HG03280 (cell line): ENCODE results near the gene TJAP1.
"Not testable (repeated sequence)": the region's sequence is repeated elsewhere in the genome, so short reads cannot be mapped to it uniquely, and the experiment has no call there.

Source experiments
- ATAC-seq: cut with Tn5 transposase; IDR thresholded peaks from one replicate; pipeline ENCODE4 v1.9.1; 2021; ENCODE audit warnings: mild to moderate bottlenecking, moderate library complexity; ENCODE audit not compliant: unreplicated experiment

TJAP1 gene

DNA sequence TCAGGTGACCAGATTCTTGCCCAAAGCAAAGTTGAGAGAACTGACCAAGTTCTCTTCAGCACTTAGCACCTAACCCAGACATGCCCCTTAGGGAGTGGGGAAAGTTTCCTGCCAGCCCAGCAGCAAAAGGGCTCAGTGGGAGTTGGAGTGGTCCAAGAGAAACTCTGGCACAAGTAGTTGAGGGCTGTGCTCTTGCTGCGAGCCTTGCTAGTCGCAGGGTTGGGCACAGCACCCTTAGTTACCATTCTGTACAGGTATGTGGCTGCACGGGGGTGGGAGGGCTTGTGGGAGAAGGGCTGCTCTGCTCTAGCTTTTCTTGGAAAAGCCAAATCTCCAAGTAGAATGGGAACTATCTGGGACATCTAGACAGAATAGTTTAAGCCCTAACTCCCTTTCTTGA is 45.9 kb downstream of the TJAP1 start:
- ATAC-seq = no peak

DNA sequence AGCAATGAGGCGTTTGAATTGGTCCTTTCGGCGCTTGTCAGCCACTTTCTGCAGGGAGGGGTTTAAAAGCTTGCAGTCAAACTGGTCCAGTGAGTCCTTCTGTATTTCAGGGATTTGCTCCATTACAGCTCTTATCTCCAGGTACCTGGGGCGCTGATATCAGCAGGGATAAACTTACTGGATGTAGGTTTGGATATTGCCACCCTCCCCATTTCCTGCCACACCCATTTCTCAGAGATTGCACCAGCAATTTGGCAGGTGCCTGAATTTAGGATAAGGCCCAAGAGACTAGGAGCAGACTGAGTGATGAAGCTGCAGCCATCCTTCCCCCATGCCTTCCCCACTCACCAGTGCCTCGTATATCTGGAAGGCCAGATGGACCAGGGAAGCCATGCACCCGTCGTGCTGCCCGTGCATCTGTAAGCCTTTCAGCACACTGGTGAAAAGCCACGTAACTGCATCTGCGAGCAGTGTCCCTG is 47.2 kb downstream of the TJAP1 start:
- no peak for ATAC-seq

DNA sequence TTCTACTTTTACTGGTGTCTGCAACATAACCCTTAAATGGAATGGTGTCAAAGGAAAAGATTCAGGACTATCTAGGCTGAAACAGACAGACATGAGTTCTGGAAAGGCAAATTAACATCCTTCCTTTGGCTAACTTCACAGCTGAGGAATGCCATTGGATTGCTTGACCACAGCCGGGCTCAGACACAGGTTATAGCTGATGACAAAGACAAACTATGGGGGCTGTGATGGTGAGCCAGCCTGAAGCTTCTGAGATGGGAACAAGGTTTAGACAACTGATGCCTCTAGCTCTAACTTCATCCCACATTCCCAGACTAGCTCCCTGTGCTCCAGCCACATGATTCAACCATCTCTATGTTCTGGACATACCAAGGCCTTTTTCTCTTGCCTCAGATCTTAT is 54.8 kb downstream of the TJAP1 start:
- ATAC-seq = no peak

DNA sequence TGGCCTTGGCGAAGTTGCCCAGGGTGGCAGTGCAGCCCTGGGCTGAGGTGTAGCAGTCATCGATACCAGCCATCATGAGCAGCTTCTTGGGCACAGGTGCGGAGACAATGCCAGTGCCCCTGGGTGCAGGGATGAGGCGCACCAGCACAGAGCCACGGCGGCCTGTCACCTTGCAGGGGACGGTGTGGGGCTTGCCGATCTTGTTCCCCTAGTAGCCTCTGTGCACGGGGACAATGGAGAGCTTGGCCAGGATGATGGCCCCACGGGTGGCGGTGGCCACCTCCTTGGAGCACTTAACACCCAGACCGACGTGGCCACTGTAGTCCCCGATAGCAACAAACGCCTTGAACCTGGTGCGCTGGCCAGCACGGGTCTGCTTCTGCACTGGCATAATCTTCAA is 61.6 kb downstream of the TJAP1 start:
- ATAC-seq = not testable (repeated sequence)

DNA sequence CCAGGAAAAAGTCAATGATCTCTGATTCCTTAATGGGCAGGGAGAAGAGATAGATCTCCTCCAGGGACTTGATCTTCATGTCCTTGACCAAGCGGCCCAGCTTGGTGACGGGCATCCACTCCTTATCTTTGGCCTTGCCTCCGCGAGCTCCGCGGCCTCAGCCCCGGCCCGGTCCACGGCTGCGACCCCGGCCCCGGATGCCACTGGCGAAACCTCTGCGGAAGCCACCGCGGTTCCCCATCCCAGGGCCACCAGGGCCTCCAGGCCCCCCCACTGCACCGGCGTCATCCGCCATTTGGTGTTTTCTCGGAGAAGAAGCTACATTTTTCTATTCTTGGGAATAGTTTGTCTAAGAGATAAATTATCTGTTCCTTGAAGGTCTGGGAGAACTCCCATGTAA is 62.0 kb downstream of the TJAP1 start:
- ATAC-seq = not testable (repeated sequence)

DNA sequence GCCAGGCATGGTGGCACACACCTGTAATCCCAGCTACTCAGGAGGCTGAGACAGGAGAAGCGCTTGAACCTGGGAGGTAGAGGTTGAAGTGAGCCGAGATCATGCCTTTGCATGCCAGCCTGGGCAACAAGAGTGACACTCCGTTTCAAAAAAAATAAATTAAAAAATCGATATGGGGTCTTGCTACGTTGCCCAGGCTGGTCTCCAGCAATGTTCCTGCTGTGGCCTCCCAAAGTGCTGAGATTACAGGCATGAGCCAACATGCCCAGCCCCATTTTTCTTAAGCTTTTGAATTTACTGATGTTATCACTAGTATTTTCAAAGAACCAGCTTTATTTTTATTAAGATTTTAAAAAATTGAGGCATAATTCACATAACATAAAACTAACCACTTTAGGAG is 63.1 kb downstream of the TJAP1 start:
- ATAC-seq = no peak

DNA sequence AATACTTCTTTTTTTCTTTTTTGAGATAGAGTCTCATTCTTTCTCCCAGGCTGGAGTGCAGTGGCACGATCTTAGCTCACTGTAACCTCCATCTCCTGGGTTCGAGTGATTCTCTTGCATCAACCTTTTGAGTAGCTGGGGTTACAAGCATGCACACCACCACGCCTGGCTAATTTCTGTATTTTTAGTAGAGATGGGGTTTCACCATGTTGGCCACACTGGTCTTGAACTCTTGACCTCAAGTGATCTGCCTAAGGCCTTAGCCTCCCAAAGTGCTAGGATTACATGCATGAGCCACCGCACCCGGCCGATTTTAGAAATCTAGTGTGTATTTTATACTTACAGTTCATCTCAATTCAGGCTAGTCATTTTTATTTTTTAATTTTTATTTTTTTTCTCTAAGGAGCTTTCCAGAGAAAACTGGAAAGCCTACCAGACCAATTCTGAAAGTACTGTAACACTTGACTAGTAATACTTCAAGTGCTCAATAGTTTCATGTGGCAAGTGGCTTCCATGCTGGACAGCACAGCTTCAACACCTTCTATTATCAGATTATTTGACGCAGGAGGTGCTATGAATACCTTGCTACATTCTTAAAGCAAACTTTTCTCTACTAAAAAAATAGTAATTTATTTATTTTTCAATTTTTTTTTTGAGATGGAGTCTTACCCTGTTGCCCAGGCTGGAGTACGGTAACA is 64.6 kb downstream of the TJAP1 start:
- no peak for ATAC-seq

DNA sequence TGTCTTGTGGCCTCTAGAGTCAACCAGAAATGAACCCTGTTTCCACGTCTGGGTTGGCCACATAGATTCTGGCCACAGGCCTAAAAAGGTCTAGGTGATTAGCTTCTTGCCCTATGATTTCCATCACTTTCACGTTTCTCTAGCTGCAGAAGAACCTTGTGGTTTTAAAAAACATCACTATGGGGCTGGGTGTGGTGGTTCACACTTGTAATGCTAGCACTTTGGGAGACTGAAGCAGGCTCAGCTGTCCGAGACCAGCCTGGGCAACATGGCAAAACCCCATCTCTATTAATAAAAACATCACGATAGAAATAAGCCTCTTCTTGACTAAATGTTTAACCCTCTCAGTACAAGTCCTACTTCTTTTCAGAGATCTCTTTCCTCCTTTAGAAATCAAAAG is 67.1 kb downstream of the TJAP1 start:
- ATAC-seq = no peak

DNA sequence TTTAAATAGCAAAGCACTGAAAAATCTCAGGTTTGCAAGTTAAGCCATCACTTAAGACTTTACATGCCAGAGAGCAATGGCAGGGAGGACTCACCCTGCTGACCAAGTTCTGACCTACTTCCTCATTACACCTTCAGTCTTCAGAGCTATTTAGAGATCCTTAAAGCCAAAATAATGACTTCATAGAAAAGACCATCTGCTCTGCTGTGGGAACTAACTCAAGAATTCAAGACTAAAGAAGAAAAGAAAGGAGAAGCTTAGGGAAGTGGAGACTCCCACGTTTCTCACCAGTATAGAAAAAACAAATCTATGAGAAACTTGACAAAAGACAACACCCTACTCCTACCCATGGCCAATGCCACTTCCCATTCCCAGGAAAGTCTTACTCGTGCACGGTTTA is 69.9 kb downstream of the TJAP1 start:
- ATAC-seq = no peak
